NCI-H128 (cell line): ENCODE measurements around the gene RELCH.

Source experiments
- DNase-seq: peaks from one replicate; lab custom pipeline; 2025; ENCODE audit not compliant: unreplicated experiment; lab: John Stamatoyannopoulos, UW

RELCH gene

GRCh38 chr18:62258093-62258492 is 71.0 kb downstream of the RELCH start:
- DNase-seq: no peak

GRCh38 chr18:62258616-62259015 is 71.6 kb downstream of the RELCH start:
- no peak for DNase-seq

- no peak for DNase-seq
Measured at GRCh38 chr18:62262061-62262460, 75.0 kb downstream of the RELCH start.

- no peak for DNase-seq
Measured at GRCh38 chr18:62264984-62265383, 77.9 kb downstream of the RELCH start.

GRCh38 chr18:62277045-62277444 is 90.0 kb downstream of the RELCH start:
- DNase-seq: no peak

GRCh38 chr18:62279561-62279960 is 92.5 kb downstream of the RELCH start:
- no peak for DNase-seq

GRCh38 chr18:62280058-62280457 is 93.0 kb downstream of the RELCH start:
- no peak for DNase-seq

GRCh38 chr18:62280786-62281185 is 93.7 kb downstream of the RELCH start:
- no peak for DNase-seq

- DNase-seq: no peak
Measured at GRCh38 chr18:62281684-62282083, 94.6 kb downstream of the RELCH start.

- DNase-seq: no peak
Measured at GRCh38 chr18:62282188-62282629, 95.2 kb downstream of the RELCH start.

- no peak for DNase-seq
Measured at GRCh38 chr18:62284637-62285036, 97.6 kb downstream of the RELCH start.

GRCh38 chr18:62285281-62285680 is 98.2 kb downstream of the RELCH start:
- no peak for DNase-seq

GRCh38 chr18:62287781-62288664 is 101.0 kb downstream of the RELCH start:
- DNase-seq: no peak

GRCh38 chr18:62288665-62289008 is 101.6 kb downstream of the RELCH start:
- no peak for DNase-seq

- no peak for DNase-seq
Measured at GRCh38 chr18:62289047-62289446, 102.0 kb downstream of the RELCH start.

- DNase-seq: no peak
Measured at GRCh38 chr18:62294073-62294472, 107.0 kb downstream of the RELCH start.

GRCh38 chr18:62300359-62300963 is 113.4 kb downstream of the RELCH start:
- DNase-seq: no peak

- no peak for DNase-seq
Measured at GRCh38 chr18:62301322-62301721, 114.3 kb downstream of the RELCH start.

- DNase-seq: no peak
Measured at GRCh38 chr18:62312851-62313250, 125.8 kb downstream of the RELCH start.

- no peak for DNase-seq
Measured at GRCh38 chr18:62318228-62319180, 131.4 kb downstream of the RELCH start.

- DNase-seq: no peak
Measured at GRCh38 chr18:62321201-62321600, 134.1 kb downstream of the RELCH start.
